IMR-90 (cell line): ENCODE data around the gene ATG9A. TPM values are rescaled to one million over a fixed set of nuclear protein-coding genes. Genes with fewer than 3 reads are reported as not detected.

ENCODE experiments used
- ATAC-seq: fragments of 200-7000 bp; cut with Tn5 transposase; 2 replicates; pipeline ENCODE4 v1.9.1; 2020; ENCODE audit warnings: low read depth, mild to moderate bottlenecking, moderate library complexity
- BruUV-seq: library from RNA; stranded (reverse); fragments of 400-500 nt; replicated peaks from 2 replicates; lab custom pipeline; 2021; lab: Mats Ljungman, UMichigan
- CTCF ChIA-PET: fragments of 300-600 bp; formaldehyde crosslinking; extraction: SDS; loops from one replicate; lab custom pipeline; 2021; ENCODE audit warnings: antibody characterized with exemption; lab: Yijun Ruan, JAX
- POLR2A ChIA-PET: fragments of 300-600 bp; sonication (Branson Sonifier 250); formaldehyde crosslinking; loops from one replicate; lab custom pipeline; 2022; ENCODE audit warnings: antibody characterized with exemption; ENCODE audit not compliant: unreplicated experiment; lab: Charles Lee
- DNase-seq: peaks from one replicate; pipeline ENCODE4 v3.0.0; 2013
- H2AFZ ChIP-seq: replicated peaks from 2 replicates; pipeline ENCODE3; 2013; ENCODE audit warnings: low read length, mild to moderate bottlenecking; ENCODE audit not compliant: poor library complexity
- H2AK5ac ChIP-seq: 2 replicates; pipeline ENCODE4 v1.6.1; 2013; ENCODE audit warnings: low read depth, low read length, inconsistent platforms
- H2AK9ac ChIP-seq: replicated peaks from 2 replicates; pipeline ENCODE3; 2013; ENCODE audit warnings: mild to moderate bottlenecking, low read depth, low read length, moderate library complexity; ENCODE audit not compliant: poor library complexity
- H2BK120ac ChIP-seq: 2 replicates; pipeline ENCODE4 v1.6.1; 2013; ENCODE audit warnings: low read depth, low read length, inconsistent platforms
- H2BK15ac ChIP-seq: 3 replicates; pipeline ENCODE4 v1.6.1; 2013; ENCODE audit warnings: low read depth, low read length, inconsistent platforms
- H2BK20ac ChIP-seq: 2 replicates; pipeline ENCODE4 v1.6.1; 2013; ENCODE audit warnings: low read depth, mild to moderate bottlenecking, inconsistent platforms, low read length, moderate library complexity
- H2BK5ac ChIP-seq: 2 replicates; pipeline ENCODE4 v1.6.1; 2013; ENCODE audit warnings: mild to moderate bottlenecking, low read depth, low read length, inconsistent platforms; ENCODE audit not compliant: poor library complexity, severe bottlenecking
- H3K14ac ChIP-seq: replicated peaks from 2 replicates; pipeline ENCODE4 v1.6.1; 2013; ENCODE audit warnings: low read depth, low read length, inconsistent platforms
- H3K18ac ChIP-seq: 2 replicates; pipeline ENCODE4 v1.6.1; 2013; ENCODE audit warnings: low read depth, low read length, control low read depth
- H3K23ac ChIP-seq: 2 replicates; pipeline ENCODE4 v1.6.1; 2013; ENCODE audit warnings: low read depth, low read length, inconsistent platforms
- H3K27ac ChIP-seq: 2 replicates; pipeline ENCODE4 v1.5.1; 2013; ENCODE audit warnings: mild to moderate bottlenecking, control low read depth, low read length; ENCODE audit not compliant: insufficient read depth
- H3K27me3 ChIP-seq: 2 replicates; pipeline ENCODE4 v1.6.1; 2013; ENCODE audit warnings: low read length; ENCODE audit not compliant: control insufficient read depth, insufficient read depth
- H3K36me3 ChIP-seq: 2 replicates; pipeline ENCODE4 v1.6.1; 2013; ENCODE audit warnings: low read length, mixed read lengths; ENCODE audit not compliant: control insufficient read depth, insufficient read depth
- H3K4ac ChIP-seq: 2 replicates; pipeline ENCODE4 v1.6.1; 2013; ENCODE audit warnings: low read depth, low read length, inconsistent platforms
- H3K4me1 ChIP-seq: 2 replicates; pipeline ENCODE4 v1.6.1; 2013; ENCODE audit warnings: low read length, mixed read lengths; ENCODE audit not compliant: control insufficient read depth, insufficient read depth
- H3K4me2 ChIP-seq: 2 replicates; pipeline ENCODE4 v1.6.1; 2013; ENCODE audit warnings: low read depth, mild to moderate bottlenecking, control low read depth, low read length, moderate library complexity
- H3K4me3 ChIP-seq: 2 replicates; pipeline ENCODE4 v1.5.1; 2013; ENCODE audit warnings: low read depth, mild to moderate bottlenecking, control low read depth, low read length, moderate library complexity; ENCODE audit not compliant: insufficient read depth
- H3K56ac ChIP-seq: 2 replicates; pipeline ENCODE4 v1.6.1; 2013; ENCODE audit warnings: low read length, inconsistent platforms; ENCODE audit not compliant: insufficient read depth; ENCODE audit errors: extremely low read depth
- H3K79me1 ChIP-seq, 2 experiments: 2 replicates each; pipeline ENCODE4 v1.6.1; 2013; ENCODE audit warnings: low read length in 2 of 2, inconsistent platforms in 1 of 2, low read depth in 1 of 2
- H3K9ac ChIP-seq: 2 replicates; pipeline ENCODE4 v1.6.1; 2013; ENCODE audit warnings: low read depth, low read length, control low read depth
- H3K9me1 ChIP-seq: 2 replicates; pipeline ENCODE4 v1.6.1; 2013; ENCODE audit warnings: low read length, inconsistent platforms; ENCODE audit not compliant: insufficient read depth
- H3K9me3 ChIP-seq: 2 replicates; pipeline ENCODE4 v1.6.1; 2013; ENCODE audit warnings: low read length; ENCODE audit not compliant: control insufficient read depth, insufficient read depth
- H4K20me1 ChIP-seq: 2 replicates; pipeline ENCODE4 v1.6.1; 2013; ENCODE audit warnings: low read length, inconsistent platforms; ENCODE audit not compliant: insufficient read depth
- H4K5ac ChIP-seq: 2 replicates; pipeline ENCODE4 v1.6.1; 2013; ENCODE audit warnings: mild to moderate bottlenecking, low read depth, low read length, control low read depth
- H4K8ac ChIP-seq, 2 experiments: 2 replicates each; pipeline ENCODE4 v1.6.1; 2013; ENCODE audit warnings: low read depth in 2 of 2, low read length in 2 of 2, control low read depth in 1 of 2, inconsistent platforms in 1 of 2
- H4K91ac ChIP-seq: 2 replicates; pipeline ENCODE4 v1.6.1; 2013; ENCODE audit warnings: low read depth, low read length, inconsistent platforms; ENCODE audit not compliant: insufficient read depth
- BHLHE40 ChIP-seq: fragments of 150-350 bp; IDR thresholded peaks from 2 replicates; pipeline ENCODE4 v1.6.1; 2016; ENCODE audit warnings: mild to moderate bottlenecking, low read depth, low read length
- CTCF ChIP-seq: conservative IDR thresholded peaks from 2 replicates; pipeline ENCODE4 v1.5.1; 2012; ENCODE audit warnings: mild to moderate bottlenecking, low read depth, low read length, improper control_type of control experiment
- ELK1 ChIP-seq: fragments of 150-350 bp; IDR thresholded peaks from 2 replicates; pipeline ENCODE4 v1.6.1; 2016; ENCODE audit warnings: low read depth, mild to moderate bottlenecking, low read length, moderate library complexity, borderline replicate concordance
- FOS ChIP-seq: fragments of 150-350 bp; IDR thresholded peaks from 2 replicates; pipeline ENCODE4 v1.6.1; 2016; ENCODE audit warnings: low read depth, low read length
- MAZ ChIP-seq: IDR thresholded peaks from 2 replicates; pipeline ENCODE4 v1.6.1; 2012; ENCODE audit warnings: low read depth, mild to moderate bottlenecking, low read length, improper control_type of control experiment, moderate library complexity, borderline replicate concordance
- MXI1 ChIP-seq: IDR thresholded peaks from 2 replicates; pipeline ENCODE4 v1.6.1; 2012; ENCODE audit warnings: low read depth, mild to moderate bottlenecking, low read length, moderate library complexity, borderline replicate concordance
- NFE2L2 ChIP-seq: fragments of 150-350 bp; IDR thresholded peaks from 2 replicates; pipeline ENCODE4 v1.6.1; 2016; ENCODE audit warnings: low read depth, mild to moderate bottlenecking, low read length
- POLR2A ChIP-seq: IDR thresholded peaks from 2 replicates; pipeline ENCODE4 v1.6.1; 2012; ENCODE audit warnings: mild to moderate bottlenecking, low read depth, low read length
- RAD21 ChIP-seq: IDR thresholded peaks from 2 replicates; pipeline ENCODE4 v1.6.1; 2012; ENCODE audit warnings: low read length, improper control_type of control experiment
- RCOR1 ChIP-seq: IDR thresholded peaks from 2 replicates; pipeline ENCODE4 v1.6.1; 2012; ENCODE audit warnings: mild to moderate bottlenecking, low read length, improper control_type of control experiment; ENCODE audit not compliant: insufficient replicate concordance
- SMC3 ChIP-seq: fragments of 150-350 bp; IDR thresholded peaks from 2 replicates; pipeline ENCODE4 v1.6.1; 2016; ENCODE audit warnings: low read depth, mild to moderate bottlenecking, antibody characterized with exemption, low read length, moderate library complexity
- USF2 ChIP-seq: fragments of 150-350 bp; IDR thresholded peaks from 2 replicates; pipeline ENCODE4 v1.6.1; 2017; ENCODE audit warnings: mild to moderate bottlenecking, antibody characterized with exemption, low read length, low read depth
- WGBS, 2 experiments: methylation state at CpG; one replicate each; pipeline versions ENCODE4 v1.1.5 to v1.1.7; 2013; ENCODE audit warnings: missing lambda C conversion rate in 2 of 2; ENCODE audit not compliant: insufficient read length in 1 of 2; ENCODE audit errors: extremely low coverage in 2 of 2; 5-methylcytosine and 5-hydroxymethylcytosine counted together
- dilution Hi-C: fragments of 300-500 bp; cut with HindIII; formaldehyde crosslinking; loops from one replicate; pipeline ENCODE4 v1.14.3; 2018; ENCODE audit warnings: low sequenced_read_pairs; ENCODE audit not compliant: unreplicated experiment
- in situ Hi-C: fragments of 300-500 bp; cut with MboI; formaldehyde crosslinking; loops from 3 replicates; pipeline ENCODE4 v1.14.3; 2019; ENCODE audit warnings: low sequenced_read_pairs, inconsistent platforms, mixed read lengths
- intact Hi-C: fragments of 100-400 bp; cut with micrococcal nuclease; formaldehyde crosslinking; loops from 2 replicates; pipeline ENCODE4 v1.10.0; 2022
- polyA plus RNA-seq, 3 experiments: library from polyadenylated mRNA; depleted of rRNA; stranded (reverse); fragments of >200 nt; gene quantifications; 2 replicates each; pipeline ENCODE4 v1.2.3, GENCODE V29; 2012; ENCODE audit warnings: low replicate concordance in 1 of 3
- total RNA-seq: library from RNA; depleted of rRNA; stranded (reverse); fragments of >200 nt; gene quantifications from 2 replicates; pipeline ENCODE4 v1.2.3, GENCODE V29; 2012

ATG9A gene
- total and polyA plus RNA-seq, 2 of the 4 experiments (the other 2 are of a cell fraction) = 35.1 to 58.3 TPM

- in situ Hi-C loops (no loop called here), dilution Hi-C loops (no loop called here), intact Hi-C loops (loop anchor here (1.0 to 5.0 kb wide), 3 partner anchors 16 to 101 kb away; partner anchors contain the start of genes ABCB6, CNPPD1 and RETREG2)
- Histone ChIP-seq H4K5ac (peak overlapping the region; percentile 90), H2BK20ac (peak overlapping the region; percentile 91), H4K8ac (peak overlapping the region; percentile 87), H3K4ac (peak overlapping the region; percentile 85), H2BK5ac (peak overlapping the region; percentile 77), H2BK15ac (peak overlapping the region; percentile 72; the same call in 2 of the 3 replicates), H2AFZ (peak overlapping the region; percentile 96), H3K18ac (peak overlapping the region; percentile 68), H4K20me1 (no peaks in the 10 kb centered on the region), H2BK120ac (peak overlapping the region; percentile 96), H3K9me3 (no peaks in the 10 kb centered on the region), H3K56ac (no peak overlapping the region; the same call in 1 of the 2 replicates), H3K9ac (peak overlapping the region; percentile 41), H3K23ac (peak overlapping the region; percentile 83), H2AK9ac (peak overlapping the region; percentile 90), H3K4me2 (peak overlapping the region; percentile 67), H3K9me1 (peaks cover 17% of the 10 kb centered on the region), H3K4me1 (peaks cover 22% of the 10 kb centered on the region), H3K79me1 (peaks cover 16 to 30% of the 10 kb centered on the region in 2 experiments), H3K27ac (peak overlapping the region; percentile 73), H4K91ac (peak overlapping the region; percentile 67), H3K14ac (peak overlapping the region; percentile 88), H3K36me3 (peaks cover 23% of the 10 kb centered on the region), H2AK5ac (peak overlapping the region; percentile 96), H3K27me3 (no peaks in the 10 kb centered on the region), H3K4me3 (no peak overlapping the region)
- BruUV-seq = no TSS peak
- CTCF ChIA-PET = interaction anchor here (0.6 to 3.2 kb wide), 13 partner anchors 8 to 101 kb away, joined by 3 to 29 read pairs (median 4); partner anchors contain the start of gene CNPPD1
- DNase-seq = peak; percentile 80
- POLR2A ChIA-PET = interaction anchor here (0.6 kb wide), 1 partner anchor 42 kb away, joined by 8 read pairs; no protein-coding TSS in a partner anchor
- WGBS, 2 experiments = 21% methylated on average over 13 of the region's 25 CpGs; no CpG with 5 or more reads in 1 of the 2 experiments
- ATAC-seq = peak; percentile 3
- peak; percentile 78 for TF ChIP-seq SMC3
- peak; percentile 53; the same call in 1 of the 2 replicates for TF ChIP-seq POLR2A
- no peak for TF ChIP-seq FOS
- TF ChIP-seq BHLHE40 = no peak
- peak; percentile 82 for TF ChIP-seq RAD21
- no peak for TF ChIP-seq MXI1
- peak; percentile 97 for TF ChIP-seq CTCF
- TF ChIP-seq MAZ = no peak; the same call in 1 of the 2 replicates
- no peak for TF ChIP-seq ELK1
- TF ChIP-seq RCOR1 = no peak
- TF ChIP-seq USF2 = peak; percentile 14; the same call in 1 of the 2 replicates
- no peak for TF ChIP-seq NFE2L2
Measured at GRCh38 chr2:219277703-219278654, 48.5 kb upstream of the ATG9A start.
